ENCODE data around the gene RANBP3. TPM values are rescaled to one million over a fixed set of nuclear protein-coding genes. Genes with fewer than 3 reads are reported as not detected.

Gene RANBP3
- total and polyA plus RNA-seq, 2 experiments from 2014 or later: 41.8 to 50.0 TPM

DNA sequence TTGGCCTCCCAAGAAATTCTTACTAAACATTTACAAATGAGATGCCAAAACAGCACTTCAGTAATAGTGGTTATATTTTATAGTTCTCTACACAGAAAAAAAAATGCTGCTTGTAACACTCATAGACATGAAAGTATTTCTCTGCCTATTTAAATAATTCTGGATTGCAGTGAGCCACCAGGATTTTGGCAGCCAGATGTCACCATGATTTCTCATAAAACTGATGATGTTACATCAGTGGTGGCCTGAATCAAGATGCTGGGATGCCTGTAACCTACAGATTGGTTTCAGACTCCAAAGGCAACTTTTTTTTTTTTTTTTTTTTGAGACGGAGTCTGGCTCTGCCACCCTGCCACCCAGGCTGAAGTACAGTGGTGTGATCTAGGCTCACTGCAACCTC lies 66.6 kb downstream of the RANBP3 start:
- H2AFZ ChIP-seq: no peak overlapping the region
- WGBS, 2 experiments (ENCODE audit: low coverage in 1 of 2, low lambda C conversion rate in 2 of 2, missing lambda C conversion rate in 2 of 2): 5 to 38% methylated on average over 1 of the region's 1 CpG
- no peak overlapping the region for H3K4me3 ChIP-seq
- DNase-seq: no peak
- TF ChIP-seq EZH2phosphoT487 (IDR thresholded peaks at IDR 0.05; ENCODE audit: insufficient read depth, low read depth): no peak
- no peak for TF ChIP-seq EZH2 (IDR thresholded peaks at IDR 0.05; ENCODE audit: insufficient read depth, poor library complexity, severe bottlenecking)
- H3K79me2 ChIP-seq (ENCODE audit: insufficient read depth): 0 out of 2 replicates have a peak, but pooled peaks cover under 1% of the 10 kb centered on the region
- no peak overlapping the region for H3K9ac ChIP-seq
- H3K27me3 ChIP-seq (replicated peaks; ENCODE audit: insufficient read depth): no peaks in the 10 kb centered on the region
- no peak overlapping the region for H3K27ac ChIP-seq
- in situ Hi-C loops (cut with MboI): no loop called here
- H4K20me1 ChIP-seq (ENCODE audit: insufficient read depth): no peaks in the 10 kb centered on the region
- no peaks in the 10 kb centered on the region; the same call in 1 of the 2 replicates for H3K36me3 ChIP-seq (ENCODE audit: low read depth)
- H3K9me3 ChIP-seq (ENCODE audit: low read depth): no peaks in the 10 kb centered on the region
- no peak overlapping the region for H3K4me2 ChIP-seq (ENCODE audit: unreplicated experiment)
- no peaks in the 10 kb centered on the region for H3K9me2 ChIP-seq (ENCODE audit: insufficient read depth)
- peaks cover 4% of the 10 kb centered on the region for H3F3A ChIP-seq (ENCODE audit: insufficient read depth)
- H3K4me1 ChIP-seq (ENCODE audit: insufficient read depth): peaks cover 12% of the 10 kb centered on the region

DNA sequence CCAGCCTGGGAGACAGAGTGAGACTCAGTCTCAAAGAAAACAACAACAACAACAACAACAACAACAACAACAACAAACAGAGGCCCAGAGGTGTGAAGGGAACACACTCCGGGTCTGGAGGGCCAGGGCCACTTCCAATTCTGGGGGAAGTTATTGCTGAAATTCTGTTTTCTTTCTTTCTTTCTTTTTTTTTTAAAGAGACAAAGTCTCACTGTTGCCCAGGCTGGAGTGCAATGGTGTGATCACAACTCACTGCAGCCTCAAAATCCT lies 67.4 kb downstream of the RANBP3 start:
- Histone ChIP-seq H3K4me1 (ENCODE audit: insufficient read depth) (peaks cover 12% of the 10 kb centered on the region), H3K9ac (no peak overlapping the region), H3K79me2 (ENCODE audit: insufficient read depth) (0 out of 2 replicates have a peak, but pooled peaks cover 8% of the 10 kb centered on the region), H3K9me3 (ENCODE audit: low read depth) (no peaks in the 10 kb centered on the region), H3F3A (ENCODE audit: insufficient read depth) (peaks cover 4% of the 10 kb centered on the region), H3K9me2 (ENCODE audit: insufficient read depth) (no peaks in the 10 kb centered on the region), H3K36me3 (ENCODE audit: low read depth) (no peaks in the 10 kb centered on the region), H2AFZ (no peak overlapping the region), H3K4me3 (no peak overlapping the region), H3K4me2 (ENCODE audit: unreplicated experiment) (no peak overlapping the region), H3K27ac (no peak overlapping the region), H4K20me1 (ENCODE audit: insufficient read depth) (no peaks in the 10 kb centered on the region), H3K27me3 (replicated peaks; ENCODE audit: insufficient read depth) (no peaks in the 10 kb centered on the region)
- DNase-seq: no peak
- no peak for TF ChIP-seq EZH2phosphoT487 (IDR thresholded peaks at IDR 0.05; ENCODE audit: insufficient read depth, low read depth)
- no peak for TF ChIP-seq EZH2 (IDR thresholded peaks at IDR 0.05; ENCODE audit: insufficient read depth, poor library complexity, severe bottlenecking)
- WGBS, 2 experiments (ENCODE audit: low coverage in 1 of 2, low lambda C conversion rate in 2 of 2, missing lambda C conversion rate in 2 of 2): 82 to 90% methylated on average over 1 of the region's 1 CpG
- in situ Hi-C loops (cut with MboI): no loop called here

DNA sequence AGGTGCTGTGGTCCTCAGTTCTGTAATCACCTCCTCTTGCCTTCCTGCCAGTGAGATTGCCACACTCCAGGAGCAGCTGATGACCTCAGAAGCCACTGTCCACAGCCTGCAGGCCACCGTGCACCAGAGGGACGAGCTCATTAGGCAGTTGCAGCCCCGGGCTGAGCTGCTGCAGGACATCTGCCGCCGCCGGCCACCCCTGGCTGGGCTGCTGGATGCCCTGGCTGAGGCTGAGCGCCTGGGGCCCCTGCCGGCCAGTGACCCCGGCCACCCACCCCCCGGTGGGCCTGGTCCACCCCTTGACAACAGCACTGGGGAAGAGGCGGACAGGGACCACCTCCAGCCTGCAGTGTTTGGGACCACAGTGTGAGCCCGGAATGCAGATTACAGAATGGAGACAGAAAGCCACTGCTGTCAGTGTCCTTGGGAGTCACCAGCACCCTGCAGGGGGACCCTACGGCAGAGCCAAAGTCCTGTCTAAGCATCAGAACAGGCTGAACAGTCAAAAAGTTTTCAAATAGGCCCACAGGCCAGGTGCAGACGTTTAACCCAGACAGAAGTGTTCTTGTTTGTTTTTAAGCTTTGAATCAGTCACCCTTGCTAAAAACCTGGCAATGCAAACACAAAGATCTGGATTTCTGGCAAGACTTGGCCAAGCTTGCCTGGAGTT lies 69.0 kb downstream of the RANBP3 start:
- in situ Hi-C loops (cut with MboI): no loop called here
- WGBS, 2 experiments (ENCODE audit: low coverage in 1 of 2, low lambda C conversion rate in 2 of 2, missing lambda C conversion rate in 2 of 2): 83% methylated on average over 11 to 14 of the region's 14 CpGs

DNA sequence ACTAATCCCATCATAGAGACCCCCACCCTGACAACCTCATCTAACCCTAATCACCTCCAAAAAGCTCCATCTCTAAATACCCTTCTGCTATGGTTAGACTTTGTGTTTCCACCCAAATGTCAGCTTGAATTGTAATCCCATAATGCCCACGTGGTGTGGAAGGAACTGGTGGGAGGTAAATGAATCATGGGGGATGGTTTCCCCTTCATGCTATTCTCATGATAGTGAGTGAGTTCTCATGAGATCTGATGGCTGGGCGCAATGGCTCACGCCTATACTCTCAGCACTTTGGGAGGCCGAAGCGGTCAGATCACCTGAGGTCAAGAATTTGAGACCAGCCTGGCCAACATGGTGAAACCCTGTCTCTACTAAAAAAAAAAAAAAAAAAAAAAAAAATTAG lies 70.7 kb downstream of the RANBP3 start:
- H3F3A ChIP-seq (ENCODE audit: insufficient read depth): no peaks in the 10 kb centered on the region
- in situ Hi-C loops (cut with MboI): no loop called here
- no peak overlapping the region for H2AFZ ChIP-seq
- TF ChIP-seq EZH2phosphoT487 (IDR thresholded peaks at IDR 0.05; ENCODE audit: insufficient read depth, low read depth): no peak
- no peak for TF ChIP-seq EZH2 (IDR thresholded peaks at IDR 0.05; ENCODE audit: insufficient read depth, poor library complexity, severe bottlenecking)
- H3K4me3 ChIP-seq: no peak overlapping the region
- H3K9me2 ChIP-seq (ENCODE audit: insufficient read depth): no peaks in the 10 kb centered on the region
- H3K27me3 ChIP-seq (replicated peaks; ENCODE audit: insufficient read depth): no peaks in the 10 kb centered on the region
- 79 to 80% methylated on average over 5 of the region's 5 CpGs for WGBS, 2 experiments (ENCODE audit: low coverage in 1 of 2, low lambda C conversion rate in 2 of 2, missing lambda C conversion rate in 2 of 2)
- H4K20me1 ChIP-seq (ENCODE audit: insufficient read depth): no peaks in the 10 kb centered on the region
- no peak for DNase-seq
- H3K9me3 ChIP-seq (ENCODE audit: low read depth): no peaks in the 10 kb centered on the region
- no peak overlapping the region for H3K9ac ChIP-seq
- no peaks in the 10 kb centered on the region for H3K36me3 ChIP-seq (ENCODE audit: low read depth)
- no peak overlapping the region for H3K27ac ChIP-seq
- H3K4me1 ChIP-seq (ENCODE audit: insufficient read depth): peaks cover 5% of the 10 kb centered on the region
- no peak overlapping the region for H3K4me2 ChIP-seq (ENCODE audit: unreplicated experiment)
- peaks cover 25% of the 10 kb centered on the region for H3K79me2 ChIP-seq (ENCODE audit: insufficient read depth)

More for the DNA sequence above, 69.0 kb downstream of the RANBP3 start:
- H3K9me3 ChIP-seq (ENCODE audit: low read depth): no peaks in the 10 kb centered on the region
- no peak overlapping the region for H3K9ac ChIP-seq
- H3K36me3 ChIP-seq (ENCODE audit: low read depth): no peaks in the 10 kb centered on the region
- H3K79me2 ChIP-seq (ENCODE audit: insufficient read depth): 0 out of 2 replicates have a peak, but pooled peaks cover 12% of the 10 kb centered on the region
- TF ChIP-seq EZH2 (IDR thresholded peaks at IDR 0.05; ENCODE audit: insufficient read depth, poor library complexity, severe bottlenecking): no peak
- TF ChIP-seq EZH2phosphoT487 (IDR thresholded peaks at IDR 0.05; ENCODE audit: insufficient read depth, low read depth): no peak
- H3K27me3 ChIP-seq (replicated peaks; ENCODE audit: insufficient read depth): no peaks in the 10 kb centered on the region
- no peak overlapping the region for H3K4me2 ChIP-seq (ENCODE audit: unreplicated experiment)
- no peak for DNase-seq
- H2AFZ ChIP-seq: no peak overlapping the region
- H3K9me2 ChIP-seq (ENCODE audit: insufficient read depth): no peaks in the 10 kb centered on the region
- H3K4me3 ChIP-seq: no peak overlapping the region
- no peak overlapping the region for H3K27ac ChIP-seq
- 0 out of 2 replicates have a peak, but pooled peaks cover 3% of the 10 kb centered on the region for H3K4me1 ChIP-seq (ENCODE audit: insufficient read depth)
- H3F3A ChIP-seq (ENCODE audit: insufficient read depth): peaks cover 4% of the 10 kb centered on the region
- no peaks in the 10 kb centered on the region for H4K20me1 ChIP-seq (ENCODE audit: insufficient read depth)
